SIG-M5 treated with dmso at 0.1 percent for 504 hours (cell line): Measurements from ENCODE around the gene PDGFC.

Experiments
- DNase-seq: peaks from one replicate; lab custom pipeline; 2025; ENCODE audit not compliant: unreplicated experiment; lab: John Stamatoyannopoulos, UW

PDGFC gene

GRCh38 chr4:156974264-156974663, 2.7 kb upstream of the PDGFC start:
- no peak for DNase-seq

- DNase-seq: no peak
Observed at GRCh38 chr4:156972379-156973015, 898 bp upstream of the PDGFC start.

- DNase-seq: no peak
Observed at GRCh38 chr4:156971165-156971675, 379 bp downstream of the PDGFC start.

- DNase-seq: peak; percentile 49
Observed at GRCh38 chr4:156970501-156971164, 966 bp downstream of the PDGFC start.

DNA sequence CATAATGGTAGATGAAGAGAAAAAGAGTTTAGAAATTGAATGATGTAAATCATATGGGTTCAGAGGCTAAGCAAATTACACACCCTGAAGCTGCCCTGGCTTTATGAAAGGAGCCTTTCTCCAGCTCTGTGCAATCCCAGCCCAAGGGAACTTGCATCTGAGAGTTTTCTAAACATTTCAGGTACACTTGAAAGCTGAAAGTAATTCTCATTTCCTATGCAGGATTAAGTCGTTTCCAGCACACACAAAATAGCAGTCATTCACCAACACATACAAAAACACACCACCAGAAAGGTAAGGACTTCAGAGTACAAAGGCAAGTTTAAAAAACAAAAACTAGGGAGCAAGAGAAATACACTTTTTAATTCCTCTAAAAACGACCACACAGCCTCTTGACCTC, 1.7 kb downstream of the PDGFC start:
- no peak for DNase-seq

DNA sequence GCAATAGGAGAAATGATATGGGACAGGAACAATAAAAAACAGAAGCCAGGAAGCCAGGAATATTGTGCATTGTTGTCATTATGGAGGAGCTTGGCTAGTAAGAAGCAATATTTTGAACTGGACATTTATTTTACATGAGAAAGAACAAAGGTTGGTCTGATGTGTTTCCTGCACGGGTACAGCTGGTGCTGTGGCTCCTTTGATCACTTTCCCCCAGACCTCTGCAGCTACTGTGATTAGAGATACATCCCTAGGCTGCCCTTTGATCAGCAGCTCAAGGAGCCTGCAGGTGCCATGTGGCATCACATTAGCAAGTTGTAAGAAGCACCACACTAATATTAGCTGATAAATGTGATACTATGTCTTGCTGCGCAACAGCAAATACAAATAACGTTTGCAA, 2.5 kb downstream of the PDGFC start:
- no peak for DNase-seq

DNA sequence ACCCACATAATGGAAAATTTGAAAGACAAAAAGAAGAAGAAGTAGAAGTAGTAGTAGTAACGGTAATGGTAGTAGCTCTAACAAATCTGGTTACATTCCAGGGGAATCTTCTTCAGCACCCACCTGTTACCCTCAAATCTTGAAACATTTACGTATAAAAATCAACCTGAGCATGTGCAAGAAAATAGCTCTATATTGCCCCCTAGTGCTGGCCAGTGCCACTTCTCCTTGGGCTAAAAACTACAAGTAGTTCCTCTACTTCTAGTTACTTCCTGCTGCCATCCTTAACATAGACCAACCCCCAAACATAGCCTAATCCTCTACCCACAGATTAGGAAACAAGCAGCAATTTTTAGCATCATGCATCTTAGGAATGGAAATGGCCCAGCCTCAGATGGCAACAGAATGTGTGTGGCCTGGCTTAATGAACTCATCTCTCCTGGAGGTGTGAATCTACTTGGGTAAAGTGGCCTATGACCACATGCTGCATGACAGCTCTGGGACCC, 3.1 kb downstream of the PDGFC start:
- peak; percentile 94 for DNase-seq

DNA sequence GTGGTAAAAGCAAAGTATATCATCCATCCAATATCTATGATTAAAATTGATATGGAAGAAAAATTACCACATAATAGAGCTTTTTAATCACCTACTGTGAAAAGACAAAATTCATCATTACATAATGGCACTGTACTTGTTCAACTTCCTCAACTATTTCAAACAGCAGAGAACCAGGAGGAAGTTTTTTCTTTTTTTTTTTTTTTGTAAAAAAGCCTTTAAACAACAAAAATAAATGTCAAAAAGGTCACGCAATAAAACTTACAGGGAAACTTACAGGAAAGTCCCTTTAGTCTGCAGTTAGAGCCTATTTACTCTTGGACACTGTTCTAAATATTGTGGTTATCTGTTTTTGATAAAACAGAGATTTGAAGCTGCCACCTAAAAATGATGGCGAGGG, 4.8 kb downstream of the PDGFC start:
- DNase-seq: no peak

DNA sequence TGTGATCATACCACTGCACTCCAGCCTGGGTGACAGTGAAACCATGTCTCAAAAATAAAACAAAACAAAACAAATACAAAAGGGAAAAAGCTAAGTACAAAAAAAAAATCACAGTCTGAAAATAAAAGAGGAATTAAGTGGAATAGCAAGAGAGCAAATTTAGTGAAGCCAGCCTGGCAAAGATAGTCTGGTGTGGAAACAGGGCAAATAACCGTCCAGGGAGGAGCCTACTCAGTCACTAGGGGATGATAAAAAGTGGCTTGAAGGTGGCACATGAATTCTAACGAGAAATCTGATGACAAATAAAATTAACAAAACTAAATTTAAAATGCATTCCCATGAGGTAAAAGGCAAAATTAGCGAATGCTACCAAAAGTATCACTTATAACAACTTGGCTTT, 8.2 kb downstream of the PDGFC start:
- DNase-seq: no peak

DNA sequence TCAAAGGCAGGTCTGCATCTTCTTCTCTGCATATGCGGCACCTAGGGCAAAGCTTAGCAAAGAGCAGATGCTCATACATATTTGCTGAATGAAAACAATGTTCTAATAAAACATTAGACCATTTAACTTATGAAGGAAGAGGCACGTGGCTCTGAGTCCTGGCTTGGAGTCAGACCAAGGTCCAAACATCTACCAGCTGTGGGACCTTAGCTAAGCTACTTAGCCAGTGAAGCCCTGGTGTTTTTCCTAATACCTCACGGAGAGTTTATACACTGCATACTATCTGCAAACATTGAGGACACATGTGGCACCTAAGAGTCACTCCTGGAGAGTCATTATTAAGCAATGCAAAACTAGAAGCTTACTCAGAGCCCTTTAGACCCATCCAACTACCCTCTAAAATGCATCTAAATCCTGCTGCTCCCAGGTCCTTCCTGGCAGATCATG, 9.0 kb downstream of the PDGFC start:
- DNase-seq: no peak

GRCh38 chr4:156962058-156962358, 9.6 kb downstream of the PDGFC start:
- DNase-seq: no peak

DNA sequence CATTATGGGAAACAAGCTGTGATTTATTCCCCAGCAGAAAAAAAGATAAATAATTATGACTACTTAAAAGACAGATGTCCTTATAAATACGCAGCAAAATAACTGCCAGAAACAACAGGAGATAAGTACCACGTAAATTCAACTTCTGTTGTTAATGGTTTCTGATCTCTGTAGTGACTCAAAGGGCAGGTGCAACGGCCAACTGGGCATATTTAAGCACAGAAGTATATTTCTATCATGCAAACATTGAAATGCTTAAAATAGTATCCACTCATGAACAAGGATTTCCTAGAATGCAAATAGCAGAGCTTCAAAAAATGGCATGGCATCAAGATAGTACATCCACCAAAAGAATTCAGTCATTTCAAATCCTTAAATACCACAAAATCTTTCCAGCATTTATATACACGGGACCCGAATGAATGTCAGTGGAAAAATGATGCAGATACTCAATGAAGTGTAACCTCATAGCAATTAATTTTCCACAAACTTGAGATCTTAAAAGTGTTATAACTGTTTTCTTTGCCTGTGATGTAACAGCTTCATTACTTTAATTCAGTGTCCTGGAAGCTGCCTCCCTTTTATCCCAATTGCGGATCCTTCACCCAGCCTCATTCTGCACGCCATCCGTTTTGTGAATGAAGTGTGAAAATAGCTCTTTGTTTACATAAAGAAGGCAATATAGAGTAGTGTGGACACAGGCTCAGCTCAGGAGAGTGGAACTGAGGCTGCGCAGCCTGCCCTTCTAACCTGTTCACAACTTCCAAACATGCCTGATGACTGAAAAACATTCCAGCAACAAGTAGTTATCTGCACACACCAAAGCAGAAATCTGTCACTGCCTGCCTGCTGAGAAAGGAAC, 10.2 kb downstream of the PDGFC start:
- DNase-seq: no peak

DNA sequence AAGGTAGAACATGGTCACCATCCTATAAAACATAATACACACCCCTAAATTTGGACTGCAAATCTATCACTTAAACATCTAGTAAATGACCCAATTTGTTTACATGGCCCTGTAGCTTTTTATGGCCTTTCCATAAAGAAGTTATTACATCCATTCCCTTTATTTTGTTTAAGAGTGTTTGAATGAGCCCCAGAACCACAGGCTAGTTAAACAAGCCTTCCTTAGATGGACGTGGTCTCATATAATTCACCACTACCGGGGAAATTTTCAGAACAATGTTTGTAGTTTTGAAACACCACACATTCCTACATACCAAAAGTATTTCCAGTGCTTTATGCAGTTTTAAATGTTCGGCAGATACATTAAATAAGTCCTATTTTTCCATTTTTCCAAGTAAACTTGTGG, 12.3 kb downstream of the PDGFC start:
- DNase-seq: no peak

DNA sequence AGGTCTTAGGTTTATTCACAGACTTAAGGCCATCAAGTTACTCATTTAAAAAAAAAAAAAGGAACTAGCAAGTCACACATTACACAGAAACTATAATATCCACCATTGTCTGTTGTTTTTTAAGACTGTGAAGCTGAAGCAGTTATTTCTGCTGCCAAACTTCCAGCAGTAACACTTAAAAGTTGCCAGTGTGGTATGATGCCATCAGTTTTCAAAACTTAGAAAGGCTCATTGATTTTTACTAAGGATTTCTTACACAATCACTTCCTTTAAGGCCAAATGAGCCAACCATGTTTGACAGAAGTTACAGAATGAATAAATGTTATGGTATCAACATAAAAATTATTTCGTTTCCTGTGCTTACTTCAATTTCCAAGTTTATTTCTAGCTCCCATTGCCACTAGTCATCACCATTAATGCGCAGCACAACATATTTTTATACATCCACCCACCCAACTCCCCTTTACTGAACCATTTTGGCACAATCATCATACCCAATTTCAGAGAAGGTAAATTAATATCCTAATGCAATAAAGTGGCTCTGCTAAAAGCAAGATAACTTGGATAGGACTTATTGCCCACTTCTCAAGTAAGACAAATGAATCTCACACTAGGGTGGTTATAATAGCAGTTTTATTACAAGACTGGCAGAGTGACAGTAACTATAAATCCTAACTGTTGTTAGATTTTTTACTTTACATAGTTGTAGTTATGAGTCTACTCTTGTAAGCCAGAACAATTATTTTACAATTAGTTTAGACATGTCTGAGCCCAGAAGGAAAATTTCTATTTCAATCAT, 13.1 kb downstream of the PDGFC start:
- DNase-seq: no peak

DNA sequence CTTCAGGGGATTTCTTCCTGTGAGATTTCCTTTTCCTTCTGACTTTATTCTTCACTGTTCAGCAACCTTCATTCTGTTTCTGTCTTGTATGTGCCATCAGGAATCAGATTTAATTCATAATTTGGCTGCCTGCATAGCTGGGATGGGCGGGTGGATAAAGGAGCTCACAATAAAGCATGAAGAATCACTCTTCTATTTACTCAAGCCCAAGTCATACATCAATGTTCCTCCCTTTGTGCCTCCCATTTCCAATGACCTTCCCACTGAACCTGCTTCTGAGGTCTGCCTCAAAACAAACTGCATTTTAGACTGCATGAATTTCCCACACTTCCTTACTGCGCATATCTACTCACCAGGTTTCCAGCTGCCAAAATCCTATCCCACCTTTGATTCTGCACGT, 14.0 kb downstream of the PDGFC start:
- no peak for DNase-seq

- no peak for DNase-seq
Observed at GRCh38 chr4:156956826-156957368, 14.7 kb downstream of the PDGFC start.

DNA sequence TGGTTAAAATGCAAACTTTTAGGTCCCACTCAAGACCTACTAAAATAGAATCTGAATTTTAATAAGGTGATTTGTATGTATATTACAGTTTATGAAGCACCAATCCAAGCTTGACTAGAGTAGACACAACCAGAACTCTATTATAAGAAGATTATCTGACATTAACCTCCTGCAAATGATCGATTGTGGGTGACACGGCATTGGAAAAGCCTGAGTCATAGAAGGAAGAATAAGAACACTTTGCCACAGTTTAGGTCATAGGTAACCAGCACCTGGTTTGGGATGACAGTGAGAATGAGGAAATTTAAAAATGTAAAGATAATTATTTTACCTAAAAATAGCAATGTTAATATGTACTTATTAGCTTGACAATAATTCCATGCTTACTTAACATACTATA, 15.2 kb downstream of the PDGFC start:
- DNase-seq: no peak

DNA sequence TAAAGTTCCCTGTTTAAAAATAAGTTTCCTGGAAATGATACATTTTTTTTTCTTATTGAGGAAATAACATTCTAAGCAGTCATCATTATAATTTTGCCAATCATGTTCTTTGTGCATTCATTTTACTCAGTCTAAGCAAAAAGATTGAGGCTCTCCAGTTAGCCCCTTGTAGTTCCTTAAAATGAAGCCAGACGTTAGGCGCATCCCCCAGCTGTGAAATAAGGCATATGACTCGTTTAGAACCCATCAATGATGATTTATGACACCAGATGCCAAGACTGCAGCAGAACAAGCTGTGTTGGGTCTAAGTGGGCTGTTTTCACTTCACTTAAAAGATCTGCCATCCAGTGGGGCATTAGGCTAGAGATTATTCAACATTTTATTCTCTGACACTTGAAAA, 17.0 kb downstream of the PDGFC start:
- DNase-seq: no peak

DNA sequence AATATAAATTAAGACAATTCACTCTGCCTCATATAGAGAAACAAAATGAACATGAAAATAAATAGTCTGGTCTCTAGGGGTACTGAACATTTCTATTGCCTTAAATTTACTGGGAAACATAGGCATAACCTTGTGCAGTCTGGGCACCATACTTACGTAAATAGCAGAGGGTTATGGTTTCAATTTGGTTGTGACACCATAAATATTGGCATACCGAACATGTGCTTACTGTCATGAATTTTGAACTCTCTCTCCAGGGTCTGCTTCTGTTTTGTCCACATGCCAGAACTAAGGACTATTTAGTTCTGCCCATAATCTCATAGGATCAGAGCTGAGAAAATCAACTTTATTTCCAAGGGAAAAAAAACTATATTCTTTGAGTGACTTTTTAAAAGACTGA, 17.6 kb downstream of the PDGFC start:
- no peak for DNase-seq

- no peak for DNase-seq
Observed at GRCh38 chr4:156953001-156953400, 18.6 kb downstream of the PDGFC start.
